CD14-positive monocyte (primary cell): ENCODE measurements around the gene PCED1B. TPM values are rescaled to one million over a fixed set of nuclear protein-coding genes. Genes with fewer than 3 reads are reported as not detected.

Source experiments
- DNase-seq, 3 donors: peaks; one replicate each; pipeline ENCODE4 v3.0.0-alpha.2; 2011 to 2022
- H2AFZ ChIP-seq: 2 replicates; pipeline ENCODE4 v1.6.0; 2012; ENCODE audit warnings: mild to moderate bottlenecking, low read depth, low read length, inconsistent platforms; ENCODE audit not compliant: insufficient read depth, poor library complexity, severe bottlenecking
- H3K27ac ChIP-seq, 2 donors: 1 replicate in 1 of 2; 2 replicates in 1 of 2; pipeline ENCODE4 v1.5.1; 2012 to 2013; ENCODE audit warnings: low read length in 2 of 2, control low read depth in 1 of 2, inconsistent platforms in 1 of 2, low read depth in 1 of 2, mild to moderate bottlenecking in 1 of 2
- H3K27me3 ChIP-seq, 2 donors: one replicate each; pipeline versions ENCODE4 v1.6.0 to v1.6.1; 2011 to 2013; ENCODE audit warnings: low read length in 2 of 2; ENCODE audit not compliant: control insufficient read depth in 2 of 2, insufficient read depth in 2 of 2
- H3K36me3 ChIP-seq, 2 donors: replicated peaks in 1 of 2; 1 replicate in 1 of 2; 2 replicates in 1 of 2; pipeline versions ENCODE4 v1.5.1 to v1.6.1; 2012 to 2013; ENCODE audit warnings: low read length in 2 of 2, control low read depth in 1 of 2, inconsistent platforms in 1 of 2, mild to moderate bottlenecking in 1 of 2; ENCODE audit not compliant: insufficient read depth in 2 of 2, control insufficient read depth in 1 of 2
- H3K4me1 ChIP-seq, 2 donors: 1 replicate in 1 of 2; 2 replicates in 1 of 2; pipeline versions ENCODE4 v1.5.1 to v1.6.1; 2012 to 2013; ENCODE audit warnings: low read length in 2 of 2, control low read depth in 1 of 2, inconsistent platforms in 1 of 2, mild to moderate bottlenecking in 1 of 2, moderate library complexity in 1 of 2; ENCODE audit not compliant: insufficient read depth in 2 of 2, control insufficient read depth in 1 of 2
- H3K4me2 ChIP-seq: replicated peaks from 2 replicates; pipeline ENCODE3; 2012; ENCODE audit warnings: low read length, moderate library complexity, mild to moderate bottlenecking; ENCODE audit not compliant: poor library complexity, severe bottlenecking; ENCODE audit errors: extremely low read depth
- H3K4me3 ChIP-seq, 3 experiments: fragments of 200-600 bp in 1 of 3; sonication (generic) in 1 of 3; replicated peaks in 1 of 3; 1 replicate in 2 of 3; 2 replicates in 1 of 3; pipeline ENCODE4 v1.5.1; 2011 to 2013; ENCODE audit warnings: low read length in 3 of 3, mild to moderate bottlenecking in 3 of 3, control low read depth in 2 of 3, low read depth in 2 of 3, inconsistent platforms in 1 of 3, moderate library complexity in 1 of 3
- H3K79me2 ChIP-seq: 2 replicates; pipeline ENCODE4 v1.6.0; 2012; ENCODE audit warnings: mild to moderate bottlenecking, control low read depth, inconsistent platforms, low read length, moderate library complexity; ENCODE audit not compliant: insufficient read depth
- H3K9ac ChIP-seq: 2 replicates; pipeline ENCODE4 v1.6.0; 2017; ENCODE audit warnings: low read length, mild to moderate bottlenecking; ENCODE audit not compliant: insufficient read depth, poor library complexity, severe bottlenecking
- H3K9me3 ChIP-seq, 2 donors: replicated peaks in 1 of 2; 1 replicate in 1 of 2; 2 replicates in 1 of 2; pipeline versions ENCODE4 v1.5.1 to v1.6.1; 2012 to 2013; ENCODE audit warnings: low read length in 2 of 2, control low read depth in 1 of 2; ENCODE audit not compliant: control insufficient read depth in 1 of 2, insufficient read depth in 1 of 2
- H4K20me1 ChIP-seq: 2 replicates; pipeline ENCODE4 v1.6.0; 2012; ENCODE audit warnings: mild to moderate bottlenecking, low read length, control low read depth, moderate library complexity; ENCODE audit not compliant: insufficient read depth
- H3K27ac Mint-ChIP-seq, 7 donors: one replicate each; pipeline ENCODE4 v1.8.0; 2020; ENCODE audit warnings: mild to moderate bottlenecking in 7 of 7, mixed read lengths in 7 of 7, moderate library complexity in 6 of 7, inconsistent platforms in 2 of 7
- H3K27me3 Mint-ChIP-seq, 3 donors: one replicate each; pipeline ENCODE4 v1.8.0; 2021 to 2022; ENCODE audit warnings: low read depth in 3 of 3, mild to moderate bottlenecking in 3 of 3, mixed read lengths in 3 of 3, moderate library complexity in 3 of 3, inconsistent platforms in 1 of 3
- H3K36me3 Mint-ChIP-seq, 2 donors: one replicate each; pipeline ENCODE4 v1.8.0; 2020; ENCODE audit warnings: mixed read lengths in 2 of 2, inconsistent platforms in 1 of 2, mild to moderate bottlenecking in 1 of 2
- H3K4me1 Mint-ChIP-seq: one replicate; pipeline ENCODE4 v1.8.0; 2020; ENCODE audit warnings: mild to moderate bottlenecking, mixed read lengths
- H3K4me3 Mint-ChIP-seq, 2 donors: one replicate each; pipeline ENCODE4 v1.8.0; 2020; ENCODE audit warnings: mild to moderate bottlenecking in 2 of 2, mixed read lengths in 2 of 2, moderate library complexity in 1 of 2
- H3K9me3 Mint-ChIP-seq, 7 donors: one replicate each; pipeline ENCODE4 v1.8.0; 2020 to 2022; ENCODE audit warnings: mixed read lengths in 7 of 7, mild to moderate bottlenecking in 6 of 7, moderate library complexity in 6 of 7, inconsistent platforms in 2 of 7
- WGBS: methylation state at CpG from one replicate; pipeline ENCODE4 v1.1.5; 2013; ENCODE audit warnings: missing lambda C conversion rate; ENCODE audit not compliant: insufficient coverage; 5-methylcytosine and 5-hydroxymethylcytosine counted together
- intact Hi-C, 2 donors: fragments of 100-400 bp; cut with micrococcal nuclease; formaldehyde crosslinking; loops; one replicate each; pipeline versions ENCODE4 v1.15.0 to v1.15.1; 2023
- polyA plus RNA-seq, 3 donors: library from polyadenylated mRNA; depleted of rRNA in 1 of 3; unstranded in 2 of 3; stranded (reverse) in 1 of 3; fragments of 300-500 nt in 2 of 3; fragments of >200 nt in 1 of 3; fragmentation: Illumina TruSeq in 2 of 3; gene quantifications; 1 replicate in 2 of 3; 2 replicates in 1 of 3; pipeline ENCODE4 v1.2.3, GENCODE V29; 2012 to 2021
- TF ChIP-seq, protein P1 (sequence below): fragments of 200-600 bp; IDR thresholded peaks from one replicate; pipeline ENCODE4 v1.8.0; 2022; ENCODE audit warnings: antibody characterized with exemption, mild to moderate bottlenecking

The PCED1B gene
- polyA plus RNA-seq, 3 donors, result 0.10 to 0.65 TPM; not detected in 1

DNA sequence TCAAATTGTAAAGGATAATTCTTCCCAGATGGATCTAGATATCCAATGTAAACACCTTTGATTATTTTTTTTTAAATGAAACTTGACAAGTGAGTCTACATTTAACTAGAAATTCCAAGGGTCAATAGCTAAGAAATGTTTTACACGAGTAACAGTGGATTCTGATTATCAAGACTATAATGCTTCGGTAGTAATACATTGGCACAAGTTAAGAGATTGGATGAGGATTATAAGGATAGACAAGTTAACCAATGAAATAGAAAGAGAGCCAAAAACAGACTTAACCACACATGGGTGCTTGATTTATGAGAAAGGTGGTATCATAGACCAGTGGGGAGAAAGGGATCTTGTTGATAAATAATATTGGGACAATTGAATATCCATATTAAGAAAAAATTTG, 40.3 kb upstream of the PCED1B start:
- Histone ChIP-seq H3K9me3 (no peaks in the 10 kb centered on the region), H3K79me2 (no peaks in the 10 kb centered on the region), H3K27me3 (no peaks in the 10 kb centered on the region), H3K9ac (no peak overlapping the region), H3K4me2 (no peak overlapping the region), H3K27ac (no peak overlapping the region), H3K4me3 (no peak overlapping the region), H3K36me3 (no peaks in the 10 kb centered on the region), H2AFZ (no peak overlapping the region), H4K20me1 (no peaks in the 10 kb centered on the region), H3K4me1 (no peaks in the 10 kb centered on the region)
- WGBS, result no CpG with 5 or more reads among the region's 2 CpGs
- Mint-ChIP-seq H3K4me1 (peaks cover 4% of the 10 kb centered on the region), H3K36me3 (no peaks in the 10 kb centered on the region), H3K27ac (no peak overlapping the region), H3K4me3 (no peak overlapping the region), H3K9me3 (peaks cover 0 to 2% (median 0%) of the 10 kb centered on the region in 7 donors), H3K27me3 (peaks cover 0 to 1% (median 0%) of the 10 kb centered on the region in 3 donors)
- DNase-seq, result no peak
- TF ChIP-seq, protein P1, sequence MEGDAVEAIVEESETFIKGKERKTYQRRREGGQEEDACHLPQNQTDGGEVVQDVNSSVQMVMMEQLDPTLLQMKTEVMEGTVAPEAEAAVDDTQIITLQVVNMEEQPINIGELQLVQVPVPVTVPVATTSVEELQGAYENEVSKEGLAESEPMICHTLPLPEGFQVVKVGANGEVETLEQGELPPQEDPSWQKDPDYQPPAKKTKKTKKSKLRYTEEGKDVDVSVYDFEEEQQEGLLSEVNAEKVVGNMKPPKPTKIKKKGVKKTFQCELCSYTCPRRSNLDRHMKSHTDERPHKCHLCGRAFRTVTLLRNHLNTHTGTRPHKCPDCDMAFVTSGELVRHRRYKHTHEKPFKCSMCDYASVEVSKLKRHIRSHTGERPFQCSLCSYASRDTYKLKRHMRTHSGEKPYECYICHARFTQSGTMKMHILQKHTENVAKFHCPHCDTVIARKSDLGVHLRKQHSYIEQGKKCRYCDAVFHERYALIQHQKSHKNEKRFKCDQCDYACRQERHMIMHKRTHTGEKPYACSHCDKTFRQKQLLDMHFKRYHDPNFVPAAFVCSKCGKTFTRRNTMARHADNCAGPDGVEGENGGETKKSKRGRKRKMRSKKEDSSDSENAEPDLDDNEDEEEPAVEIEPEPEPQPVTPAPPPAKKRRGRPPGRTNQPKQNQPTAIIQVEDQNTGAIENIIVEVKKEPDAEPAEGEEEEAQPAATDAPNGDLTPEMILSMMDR, result no peak
- intact Hi-C loops, result no loop called here

DNA sequence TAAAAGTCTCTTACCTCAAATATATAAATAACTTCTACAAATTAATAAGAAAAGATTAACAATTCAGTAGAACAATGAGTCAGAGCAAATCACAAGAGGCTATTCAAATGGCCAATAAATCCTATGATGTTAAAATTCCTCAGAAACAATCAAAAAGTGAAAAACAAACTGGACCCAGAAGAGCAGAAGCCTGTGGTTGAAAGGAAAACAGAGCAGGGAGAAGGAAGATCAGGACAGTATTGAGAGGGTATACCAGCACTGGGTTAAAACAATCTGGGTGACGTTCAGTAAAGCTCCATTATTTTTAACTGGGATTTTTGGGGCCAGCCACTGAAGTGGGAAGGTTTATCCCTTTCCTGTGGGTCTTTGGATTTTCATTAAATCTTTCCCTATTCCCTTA, 39.7 kb upstream of the PCED1B start:
- Histone ChIP-seq H3K4me1 (no peaks in the 10 kb centered on the region), H2AFZ (no peak overlapping the region), H3K79me2 (no peaks in the 10 kb centered on the region), H3K4me2 (no peak overlapping the region), H3K4me3 (no peak overlapping the region), H4K20me1 (no peaks in the 10 kb centered on the region), H3K36me3 (no peaks in the 10 kb centered on the region), H3K9ac (no peak overlapping the region), H3K27ac (no peak overlapping the region), H3K27me3 (no peaks in the 10 kb centered on the region), H3K9me3 (no peaks in the 10 kb centered on the region)
- DNase-seq, result no peak
- peaks cover 0 to 1% (median 0%) of the 10 kb centered on the region in 3 donors for H3K27me3 Mint-ChIP-seq
- H3K4me1 Mint-ChIP-seq, result peaks cover 4% of the 10 kb centered on the region
- intact Hi-C loops, result no loop called here
- H3K36me3 Mint-ChIP-seq, result no peaks in the 10 kb centered on the region
- no CpG with 5 or more reads among the region's 1 CpG for WGBS
- H3K9me3 Mint-ChIP-seq, result peaks cover 0 to 2% (median 0%) of the 10 kb centered on the region in 7 donors
- TF ChIP-seq, protein P1, result no peak
- H3K27ac Mint-ChIP-seq, result no peak overlapping the region
- H3K4me3 Mint-ChIP-seq, result no peak overlapping the region
